Retinal pigment epithelial cell (primary cell): Measurements from ENCODE around the gene GRK5.

Experiments used
- DNase-seq: peaks from one replicate; pipeline ENCODE4 v3.0.0-alpha.2; 2010; ENCODE audit warnings: low read depth
- H3K4me3 ChIP-seq: 2 replicates; pipeline ENCODE4 v1.5.1; 2011; ENCODE audit warnings: mild to moderate bottlenecking, low read length, control low read depth, moderate library complexity
- TF ChIP-seq, protein P1 (sequence below): conservative IDR thresholded peaks from 2 replicates; pipeline ENCODE4 v1.5.1; 2011; ENCODE audit warnings: low read depth, low read length, control low read depth, inconsistent platforms

The GRK5 gene

DNA sequence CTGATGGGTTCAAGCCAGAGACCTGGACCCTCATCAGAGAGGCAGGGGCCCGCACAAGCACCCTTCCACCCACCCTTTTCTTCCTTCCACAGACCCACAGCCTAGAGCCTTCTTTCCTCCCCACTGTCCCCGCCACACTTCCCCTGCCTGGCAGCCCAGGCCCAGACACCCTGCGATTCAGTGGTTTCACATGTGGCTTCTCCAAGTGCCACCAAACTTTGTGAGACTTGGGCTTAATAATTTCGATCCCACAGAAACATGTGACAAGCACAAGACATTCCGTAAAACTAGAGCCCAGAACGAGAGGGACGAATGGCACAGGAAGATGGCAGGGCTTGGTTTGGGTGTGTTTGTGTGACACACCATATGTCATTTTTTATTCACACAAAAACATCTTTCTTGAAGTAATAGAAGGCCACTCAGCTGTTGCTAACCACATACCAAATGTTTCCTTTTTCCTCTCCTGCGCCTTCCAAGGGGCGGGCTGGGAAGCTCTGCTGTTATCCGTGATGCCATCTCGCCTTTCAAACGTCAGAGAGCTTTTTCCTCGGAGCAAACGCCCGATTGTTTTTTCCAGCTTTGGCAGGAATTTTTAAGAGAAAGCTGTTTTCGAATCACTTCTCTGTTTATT lies 162.9 kb downstream of the GRK5 start:
- DNase-seq, result no peak
- H3K4me3 ChIP-seq, result no peak overlapping the region
- TF ChIP-seq, protein P1, sequence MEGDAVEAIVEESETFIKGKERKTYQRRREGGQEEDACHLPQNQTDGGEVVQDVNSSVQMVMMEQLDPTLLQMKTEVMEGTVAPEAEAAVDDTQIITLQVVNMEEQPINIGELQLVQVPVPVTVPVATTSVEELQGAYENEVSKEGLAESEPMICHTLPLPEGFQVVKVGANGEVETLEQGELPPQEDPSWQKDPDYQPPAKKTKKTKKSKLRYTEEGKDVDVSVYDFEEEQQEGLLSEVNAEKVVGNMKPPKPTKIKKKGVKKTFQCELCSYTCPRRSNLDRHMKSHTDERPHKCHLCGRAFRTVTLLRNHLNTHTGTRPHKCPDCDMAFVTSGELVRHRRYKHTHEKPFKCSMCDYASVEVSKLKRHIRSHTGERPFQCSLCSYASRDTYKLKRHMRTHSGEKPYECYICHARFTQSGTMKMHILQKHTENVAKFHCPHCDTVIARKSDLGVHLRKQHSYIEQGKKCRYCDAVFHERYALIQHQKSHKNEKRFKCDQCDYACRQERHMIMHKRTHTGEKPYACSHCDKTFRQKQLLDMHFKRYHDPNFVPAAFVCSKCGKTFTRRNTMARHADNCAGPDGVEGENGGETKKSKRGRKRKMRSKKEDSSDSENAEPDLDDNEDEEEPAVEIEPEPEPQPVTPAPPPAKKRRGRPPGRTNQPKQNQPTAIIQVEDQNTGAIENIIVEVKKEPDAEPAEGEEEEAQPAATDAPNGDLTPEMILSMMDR, result no peak

DNA sequence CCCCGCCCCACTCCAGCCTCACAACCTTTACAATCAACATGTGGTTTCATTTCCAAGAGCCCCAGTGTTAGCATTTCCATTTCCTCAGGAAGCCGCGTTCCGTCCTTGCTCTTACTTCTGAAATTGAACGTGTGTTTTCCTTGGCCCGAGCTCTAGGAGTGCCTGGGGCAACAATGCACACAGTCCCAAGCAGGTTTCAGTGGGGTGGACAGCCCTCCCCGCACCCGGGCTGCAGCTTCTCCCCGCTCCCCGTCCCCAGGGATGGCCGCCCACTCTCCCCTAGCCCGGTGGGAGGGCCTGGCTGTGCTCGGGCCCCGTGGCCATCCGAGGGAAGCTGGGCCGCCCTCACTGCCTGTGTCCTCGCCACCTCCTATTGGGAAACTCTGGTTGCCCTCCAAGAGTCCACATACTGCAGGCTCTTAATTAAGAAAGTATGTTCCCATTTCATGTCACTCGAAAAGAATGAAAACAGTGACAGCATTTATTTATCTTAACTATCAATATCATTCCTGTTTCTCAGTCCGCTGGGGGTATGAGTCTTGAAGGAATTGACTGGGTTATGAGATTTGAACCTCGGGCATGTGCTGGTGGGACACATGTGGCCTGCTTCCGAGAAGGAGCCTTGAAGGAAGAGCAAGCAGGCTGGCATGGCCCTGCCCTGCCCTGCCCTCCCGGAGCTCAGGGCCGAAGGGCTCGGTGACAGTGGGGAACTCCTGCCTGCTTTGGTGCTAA lies 163.8 kb downstream of the GRK5 start:
- no peak for DNase-seq
- TF ChIP-seq, protein P1, result no peak
- no peak overlapping the region for H3K4me3 ChIP-seq

DNA sequence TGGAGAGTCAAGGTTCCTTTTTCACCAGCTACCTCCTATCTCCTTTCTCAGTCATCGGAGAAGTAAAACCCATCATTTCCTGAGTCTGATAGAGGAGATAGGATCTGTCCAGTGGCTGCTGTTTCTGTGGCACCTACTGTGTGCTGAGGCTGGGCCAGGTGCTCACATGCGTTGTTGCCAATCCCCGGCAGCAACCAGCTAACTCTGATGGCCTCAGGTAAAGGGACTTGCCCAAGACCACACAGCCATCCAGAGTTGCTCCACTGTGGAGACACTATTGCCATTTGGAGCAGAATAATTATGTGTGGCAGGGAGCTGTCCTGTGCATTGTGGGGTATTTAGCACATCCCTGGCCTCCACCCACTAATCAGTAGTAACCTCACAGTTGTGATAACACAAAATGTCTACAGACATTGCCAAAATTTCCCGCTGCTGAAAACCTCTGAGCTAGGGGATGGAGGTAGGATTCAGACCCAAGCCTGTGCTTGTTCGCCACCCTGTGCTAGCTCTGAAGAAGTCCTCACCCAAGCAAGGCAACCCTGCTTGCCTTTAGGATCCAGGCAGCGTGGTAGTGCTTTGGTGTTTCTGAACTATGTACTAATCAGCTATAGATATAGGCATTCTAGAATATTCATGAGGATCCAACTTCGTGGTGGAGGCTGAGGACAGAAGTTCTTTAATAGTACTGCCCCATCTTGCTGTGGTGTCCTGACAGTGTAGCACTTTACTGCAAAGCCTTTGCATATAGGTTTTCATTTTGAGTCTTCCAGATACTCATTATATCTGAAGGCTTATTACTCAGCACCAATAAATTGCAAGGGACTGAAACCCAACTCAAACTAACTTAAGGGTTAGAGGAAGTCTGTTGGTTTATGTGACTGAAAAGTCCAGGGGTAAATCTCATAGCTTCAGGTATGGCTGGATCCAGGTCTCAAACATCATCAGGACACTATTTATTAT lies 164.6 kb downstream of the GRK5 start:
- TF ChIP-seq, protein P1, result no peak
- no peak overlapping the region for H3K4me3 ChIP-seq
- no peak for DNase-seq

DNA sequence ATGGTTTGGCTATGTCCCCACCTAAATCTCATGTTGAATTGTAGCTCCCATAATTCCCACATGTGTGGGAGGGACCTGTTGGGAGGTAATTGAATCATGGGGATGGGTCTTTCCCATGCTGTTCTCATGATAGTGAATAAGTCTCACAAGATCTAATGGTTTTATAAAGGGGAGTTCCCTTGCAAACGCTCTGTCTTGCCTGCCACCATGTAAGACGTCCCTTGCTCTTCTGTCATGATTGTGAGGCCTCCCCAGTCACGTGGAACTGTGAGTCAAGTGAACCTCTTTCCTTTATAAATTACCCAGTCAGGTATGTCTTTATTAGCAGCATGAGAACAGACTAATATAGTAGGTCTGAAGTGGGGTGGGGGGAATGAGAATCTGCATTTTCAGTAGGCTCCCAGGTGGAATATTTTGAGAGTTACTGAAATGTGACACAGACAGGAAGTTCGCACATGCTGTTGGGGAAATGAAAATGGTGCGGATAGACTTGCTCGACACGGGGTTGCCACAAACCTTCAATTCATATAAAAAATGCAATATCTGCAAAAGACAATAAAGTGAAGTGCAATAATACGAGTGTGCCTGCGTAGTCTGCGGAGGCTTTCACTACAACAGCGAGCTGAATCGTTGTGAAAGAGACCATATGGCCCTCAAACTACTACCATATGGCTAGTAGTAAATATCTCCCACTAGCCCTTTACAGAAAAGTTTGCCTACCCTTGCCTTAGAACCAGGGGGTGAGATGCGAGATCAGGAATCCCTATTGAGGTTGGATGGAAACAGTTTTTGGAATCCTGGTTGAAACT lies 166.1 kb downstream of the GRK5 start:
- DNase-seq, result no peak
- TF ChIP-seq, protein P1, result no peak
- no peak overlapping the region for H3K4me3 ChIP-seq

DNA sequence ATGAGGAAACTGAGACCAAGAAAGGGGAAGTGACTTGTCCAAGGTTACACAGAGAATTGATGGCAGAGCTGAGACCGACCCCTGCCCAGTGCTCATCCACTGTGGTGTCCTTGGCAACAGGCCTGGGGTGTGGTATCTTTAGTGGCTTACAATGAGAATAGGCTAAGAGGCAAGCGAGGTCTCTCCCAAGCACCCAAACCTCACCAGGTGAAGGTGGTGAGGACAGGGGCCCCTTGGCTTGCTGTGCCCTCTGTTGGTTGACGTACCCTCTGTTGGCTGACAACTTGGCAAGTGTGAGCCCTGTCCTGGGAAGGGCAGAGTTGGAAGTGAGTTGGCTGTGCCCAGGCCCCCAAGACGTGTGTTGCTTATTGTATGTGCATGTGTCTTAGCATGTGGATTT lies 166.9 kb downstream of the GRK5 start:
- TF ChIP-seq, protein P1, result no peak
- no peak overlapping the region for H3K4me3 ChIP-seq
- DNase-seq, result no peak

DNA sequence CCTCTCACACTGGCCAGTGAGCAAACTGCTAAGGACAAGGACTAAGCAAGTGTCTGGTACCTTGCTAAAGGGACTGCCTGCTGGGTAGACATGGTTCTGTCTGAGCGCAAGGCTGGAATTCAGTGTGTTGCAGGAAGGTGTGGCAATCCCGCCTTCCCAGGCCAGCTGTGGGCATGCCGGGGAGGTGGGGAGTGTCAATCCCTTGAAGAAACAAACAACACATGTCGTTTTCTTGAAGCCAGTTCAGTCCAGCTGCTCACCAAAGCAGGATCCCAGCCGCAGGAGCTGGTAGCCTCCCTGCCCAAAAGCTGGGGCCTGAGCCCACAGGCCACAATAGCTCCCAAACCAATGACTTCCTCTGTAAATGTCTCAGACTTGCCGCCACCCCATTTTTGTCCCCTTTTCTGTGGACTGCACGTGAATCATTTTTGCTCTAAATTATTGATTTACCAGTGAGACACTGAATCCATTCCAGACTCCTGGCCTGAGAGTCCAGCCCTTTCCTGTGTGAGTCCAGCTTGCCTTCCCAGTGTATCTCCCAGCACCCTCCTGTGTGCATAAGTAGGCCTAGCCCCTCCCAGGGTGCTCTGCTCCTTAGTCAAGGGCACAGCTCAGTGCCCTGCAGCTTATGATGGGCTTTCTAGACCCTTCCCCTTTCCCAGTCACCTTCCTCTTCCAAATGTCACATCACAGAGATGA lies 168.4 kb downstream of the GRK5 start:
- no peak for DNase-seq
- H3K4me3 ChIP-seq, result no peak overlapping the region
- TF ChIP-seq, protein P1, result no peak
